HUES64 (cell line): ENCODE measurements around the gene PBX3.
A peak's percentile ranks its signal among the peaks of the same experiment; 100 is the strongest.

Experiments used
- H3K27ac ChIP-seq: 2 replicates; pipeline ENCODE4 v1.7.0; 2013; ENCODE audit warnings: low read depth, low read length, inconsistent platforms
- H3K27me3 ChIP-seq: 2 replicates; pipeline ENCODE4 v1.6.1; 2013; ENCODE audit warnings: mild to moderate bottlenecking, low read length; ENCODE audit not compliant: insufficient read depth
- H3K36me3 ChIP-seq: 2 replicates; pipeline ENCODE4 v1.6.1; 2013; ENCODE audit warnings: mild to moderate bottlenecking, low read length; ENCODE audit not compliant: insufficient read depth
- H3K4me1 ChIP-seq: 2 replicates; pipeline ENCODE4 v1.6.1; 2013; ENCODE audit warnings: mild to moderate bottlenecking, low read length, moderate library complexity; ENCODE audit not compliant: insufficient read depth
- H3K4me3 ChIP-seq: 2 replicates; pipeline ENCODE4 v1.5.1; 2013; ENCODE audit warnings: mild to moderate bottlenecking, low read length, moderate library complexity
- H3K9ac ChIP-seq: 2 replicates; pipeline ENCODE4 v1.6.1; 2013; ENCODE audit warnings: mild to moderate bottlenecking, low read depth, low read length
- H3K9me3 ChIP-seq: 2 replicates; pipeline ENCODE4 v1.6.1; 2013; ENCODE audit warnings: low read depth, low read length; ENCODE audit not compliant: insufficient read depth
- WGBS: fragments of 150-250, 120-280 bp; methylation state at CpG from one replicate; pipeline ENCODE4 v1.1.7; 2013; ENCODE audit warnings: missing lambda C conversion rate; 5-methylcytosine and 5-hydroxymethylcytosine counted together

PBX3 gene

DNA sequence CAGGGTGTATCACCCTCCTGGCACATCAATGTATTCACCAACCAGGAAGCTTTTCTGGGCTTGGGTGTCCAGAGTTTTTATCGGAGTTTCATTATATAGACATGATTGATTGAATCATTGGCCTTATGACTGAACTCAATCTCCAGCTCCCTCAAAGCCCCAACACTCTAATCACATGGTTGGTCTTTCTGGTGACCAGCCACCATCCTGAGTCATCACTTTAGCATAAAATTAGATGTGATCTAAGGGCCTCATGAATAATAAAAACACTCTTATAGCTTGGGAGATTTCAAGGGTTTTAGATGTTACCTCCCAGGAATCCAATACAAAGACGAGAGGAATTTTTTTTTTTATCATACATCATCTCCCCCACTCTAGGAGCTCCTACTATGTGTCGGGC, 7.7 kb upstream of the PBX3 start:
- no peak overlapping the region for H3K4me3 ChIP-seq
- no peak overlapping the region for H3K9ac ChIP-seq
- no peaks in the 10 kb centered on the region for H3K36me3 ChIP-seq
- H3K27ac ChIP-seq, result no peak overlapping the region
- WGBS, result 99% methylated on average over 3 of the region's 3 CpGs
- H3K4me1 ChIP-seq, result no peaks in the 10 kb centered on the region
- H3K27me3 ChIP-seq, result peaks cover 2% of the 10 kb centered on the region; the same call in 1 of the 2 replicates
- no peaks in the 10 kb centered on the region for H3K9me3 ChIP-seq

DNA sequence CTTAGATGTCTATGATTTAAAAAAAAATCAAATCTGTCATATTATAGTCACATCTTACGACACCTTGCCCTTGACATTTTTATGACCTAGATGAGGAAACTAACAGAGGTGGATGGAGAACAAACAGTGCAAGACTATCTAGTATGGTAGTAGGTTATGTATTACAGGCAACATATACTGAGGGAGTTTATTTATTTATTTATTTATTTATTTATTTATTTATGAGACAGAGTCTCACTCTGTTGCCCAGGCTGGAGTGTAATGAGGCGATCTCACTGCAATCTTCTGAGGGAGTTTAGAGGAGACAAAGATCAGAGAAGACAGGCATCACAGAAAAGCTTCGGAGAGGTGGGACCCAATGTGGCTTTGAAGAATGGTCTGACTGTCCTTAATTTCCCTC, 4.5 kb upstream of the PBX3 start:
- Histone ChIP-seq H3K4me3 (no peak overlapping the region), H3K9me3 (no peaks in the 10 kb centered on the region), H3K27me3 (peaks cover 8% of the 10 kb centered on the region; the same call in 1 of the 2 replicates), H3K36me3 (no peaks in the 10 kb centered on the region), H3K4me1 (peaks cover 6% of the 10 kb centered on the region), H3K9ac (no peak overlapping the region), H3K27ac (no peak overlapping the region)
- WGBS, result 94% methylated on average over 3 of the region's 3 CpGs

DNA sequence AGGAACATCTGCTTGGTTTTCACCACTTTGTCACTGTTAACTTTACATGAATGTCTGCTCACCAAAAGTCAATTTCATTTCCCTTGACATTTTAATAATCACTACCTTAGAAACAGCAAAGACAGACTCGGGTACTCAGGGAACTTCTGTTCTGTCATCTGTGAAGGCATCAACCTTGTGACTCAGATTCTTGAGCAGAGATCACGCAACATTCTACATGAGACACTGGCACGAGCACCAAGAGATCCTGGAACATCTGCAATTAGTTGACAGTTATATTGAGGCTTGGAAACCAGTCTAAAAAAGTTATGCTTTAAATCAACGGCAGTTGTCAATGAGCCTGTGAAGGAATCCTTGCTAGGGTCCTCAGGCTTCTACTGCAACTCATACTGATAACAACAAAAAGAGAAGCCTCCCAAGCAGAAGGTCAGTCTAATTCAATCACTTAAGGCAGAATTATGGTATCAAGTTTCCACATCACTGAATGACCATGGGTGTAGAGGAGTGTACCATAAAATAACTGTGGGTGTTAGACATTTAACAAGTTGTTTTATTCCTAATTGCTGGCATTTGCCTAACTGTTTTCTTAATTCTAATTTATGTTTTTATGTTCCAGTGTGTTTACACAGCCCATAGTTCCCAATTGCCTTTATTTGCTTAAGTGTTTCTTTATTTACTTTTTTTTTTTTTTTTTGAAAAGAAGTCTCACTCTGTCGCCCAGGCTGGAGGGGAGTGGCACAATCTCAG, 3.3 kb upstream of the PBX3 start:
- 92% methylated on average over 5 of the region's 5 CpGs for WGBS
- H3K4me3 ChIP-seq, result no peak overlapping the region
- no peaks in the 10 kb centered on the region for H3K9me3 ChIP-seq
- 0 out of 2 replicates have a peak, but pooled peaks cover under 1% of the 10 kb centered on the region for H3K36me3 ChIP-seq
- H3K9ac ChIP-seq, result no peak overlapping the region
- peaks cover 6% of the 10 kb centered on the region for H3K4me1 ChIP-seq
- H3K27ac ChIP-seq, result no peak overlapping the region
- peaks cover 8% of the 10 kb centered on the region; the same call in 1 of the 2 replicates for H3K27me3 ChIP-seq

DNA sequence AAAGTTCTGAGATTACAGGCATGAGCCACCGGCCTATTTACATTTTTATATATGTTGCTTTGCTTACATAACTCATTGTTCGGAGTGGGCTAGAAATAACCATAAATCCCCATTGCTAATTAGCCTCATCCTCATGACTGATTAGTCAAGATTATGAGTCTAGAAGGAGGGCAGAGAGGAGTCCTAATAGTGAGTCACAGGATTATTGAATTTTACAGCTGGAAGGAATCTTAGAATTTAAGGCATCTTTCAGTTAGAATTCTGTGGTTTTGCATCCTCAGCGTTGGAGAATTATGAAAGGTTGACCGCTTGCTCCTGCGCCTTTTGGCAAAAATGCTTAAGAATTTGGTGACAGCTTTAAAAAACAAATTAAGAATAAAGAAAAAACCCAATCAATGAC, 2.6 kb upstream of the PBX3 start:
- 98% methylated on average over 3 of the region's 5 CpGs for WGBS
- Histone ChIP-seq H3K4me1 (peaks cover 14% of the 10 kb centered on the region), H3K36me3 (peaks cover 7% of the 10 kb centered on the region; the same call in 1 of the 2 replicates), H3K4me3 (no peak overlapping the region), H3K27ac (no peak overlapping the region), H3K9ac (no peak overlapping the region), H3K27me3 (peaks cover 8% of the 10 kb centered on the region; the same call in 1 of the 2 replicates), H3K9me3 (no peaks in the 10 kb centered on the region)

DNA sequence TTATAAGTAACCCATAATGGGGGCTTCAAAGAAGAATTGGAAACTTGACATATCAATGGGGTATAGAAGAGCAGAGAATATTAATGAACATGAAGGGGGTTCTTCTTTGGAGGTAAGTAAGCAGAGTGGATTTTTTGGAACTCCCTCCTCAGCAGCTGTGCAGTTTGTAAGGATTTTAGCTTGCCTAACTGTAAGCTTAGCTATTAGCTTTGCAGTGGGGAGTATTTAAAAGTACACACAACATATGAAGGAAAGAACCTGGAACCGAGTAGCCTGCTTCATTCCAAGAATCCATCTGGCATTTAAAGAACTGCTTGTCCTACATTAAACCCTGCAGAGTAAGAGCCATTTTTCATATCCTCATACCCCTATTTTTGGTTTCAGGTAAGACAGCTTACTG, 2.2 kb upstream of the PBX3 start:
- Histone ChIP-seq H3K4me3 (no peak overlapping the region), H3K36me3 (peaks cover 9% of the 10 kb centered on the region; the same call in 1 of the 2 replicates), H3K9ac (no peak overlapping the region), H3K4me1 (peaks cover 18% of the 10 kb centered on the region), H3K27me3 (peaks cover 8% of the 10 kb centered on the region; the same call in 1 of the 2 replicates), H3K9me3 (no peaks in the 10 kb centered on the region), H3K27ac (no peak overlapping the region)
- 86% methylated on average over 1 of the region's 1 CpG for WGBS

DNA sequence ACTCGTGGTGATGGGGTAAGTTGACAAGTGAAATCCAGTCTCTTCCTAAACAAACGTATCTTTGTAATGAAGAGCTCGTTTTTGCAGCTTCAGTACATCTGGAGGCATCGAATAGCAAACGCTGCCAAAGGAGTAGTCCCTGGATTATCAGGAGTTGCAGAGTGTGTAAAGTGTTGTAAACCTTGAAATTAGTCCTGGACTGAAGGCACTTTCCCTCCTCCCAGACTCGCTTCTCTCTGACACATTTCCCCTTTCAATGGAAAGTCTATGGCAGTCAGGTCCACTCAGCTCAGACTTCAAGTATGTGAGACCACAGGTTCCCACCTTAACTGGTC, 1.5 kb upstream of the PBX3 start:
- no peak overlapping the region for H3K9ac ChIP-seq
- peak overlapping the region; percentile 34 for H3K4me3 ChIP-seq
- no peak overlapping the region for H3K27ac ChIP-seq
- peaks cover 8% of the 10 kb centered on the region; the same call in 1 of the 2 replicates for H3K27me3 ChIP-seq
- WGBS, result 54% methylated on average over 6 of the region's 6 CpGs
- peaks cover 9% of the 10 kb centered on the region; the same call in 1 of the 2 replicates for H3K36me3 ChIP-seq
- peaks cover 24% of the 10 kb centered on the region for H3K4me1 ChIP-seq
- H3K9me3 ChIP-seq, result no peaks in the 10 kb centered on the region

DNA sequence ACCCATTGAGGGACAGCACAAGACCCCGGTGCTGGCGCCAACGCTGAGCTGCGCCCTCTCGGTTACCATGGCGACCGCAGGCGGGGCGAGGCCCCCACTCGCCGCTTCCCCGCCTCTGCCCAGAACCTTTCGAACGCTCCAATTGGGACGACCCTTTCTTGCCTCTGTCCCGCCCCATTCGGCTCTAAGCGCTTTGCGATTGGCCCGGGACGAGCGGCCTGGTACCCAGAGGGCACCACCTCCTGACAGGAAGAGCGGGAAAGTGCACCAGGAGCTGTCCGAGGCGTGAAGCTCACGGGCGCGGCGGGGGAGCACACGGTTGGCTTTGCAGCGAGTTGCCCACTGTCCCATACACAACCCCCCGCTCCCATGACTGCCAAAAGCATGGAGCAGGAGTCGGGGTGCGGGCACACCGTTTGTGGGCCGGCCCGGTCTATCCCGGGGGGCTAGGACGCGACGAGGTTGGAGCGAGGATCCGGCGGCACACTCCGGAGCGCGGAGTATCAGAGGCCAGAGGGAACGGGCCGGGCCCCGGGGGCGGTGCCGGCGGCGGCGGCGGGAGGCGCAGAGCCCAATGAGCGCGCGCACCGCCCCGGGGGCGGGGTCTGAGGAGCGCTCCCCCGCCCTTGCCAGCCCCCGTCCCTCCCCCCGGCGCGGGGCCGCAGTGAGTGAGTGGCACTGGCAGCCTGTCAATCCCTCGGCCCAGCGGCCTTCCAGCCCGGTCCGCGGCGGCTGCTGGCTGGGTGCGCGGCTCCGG, 978 bp upstream of the PBX3 start:
- whole genome bisulfite sequencing, result under 1% methylated on average over 79 of the region's 79 CpGs
- peak overlapping the region; percentile 66 for H3K9ac ChIP-seq

DNA sequence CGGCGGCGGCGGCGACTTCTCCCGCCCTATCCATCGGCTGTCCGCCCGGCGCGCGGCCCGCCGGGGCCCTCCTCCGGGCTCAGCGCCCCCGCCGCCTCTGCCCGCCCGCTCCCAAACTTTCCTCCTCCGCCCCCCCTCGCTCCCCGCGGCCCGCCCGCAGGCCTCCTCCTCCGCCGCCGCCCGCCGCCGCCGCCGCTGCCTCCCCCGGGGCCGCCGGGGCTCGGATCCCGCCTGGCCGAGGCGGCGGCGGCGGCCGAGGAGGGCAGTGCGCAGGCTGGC, 460 bp upstream of the PBX3 start:
- under 1% methylated on average over 46 of the region's 46 CpGs for WGBS
- peaks cover 16% of the 10 kb centered on the region for H3K36me3 ChIP-seq
- H3K9me3 ChIP-seq, result no peaks in the 10 kb centered on the region
- H3K27ac ChIP-seq, result no peak overlapping the region; the same call in 1 of the 2 replicates
- H3K27me3 ChIP-seq, result peaks cover 8% of the 10 kb centered on the region; the same call in 1 of the 2 replicates
- peaks cover 35% of the 10 kb centered on the region for H3K4me1 ChIP-seq
- H3K9ac ChIP-seq, result no peak overlapping the region
- H3K4me3 ChIP-seq, result peak overlapping the region; percentile 91; the same call in 1 of the 2 replicates

More for the DNA sequence above, 978 bp upstream of the PBX3 start:
- Histone ChIP-seq H3K4me3 (peak overlapping the region; percentile 91), H3K27ac (peak overlapping the region; percentile 95), H3K9me3 (no peaks in the 10 kb centered on the region), H3K4me1 (peaks cover 30% of the 10 kb centered on the region), H3K27me3 (peaks cover 8% of the 10 kb centered on the region; the same call in 1 of the 2 replicates), H3K36me3 (peaks cover 11% of the 10 kb centered on the region)

DNA sequence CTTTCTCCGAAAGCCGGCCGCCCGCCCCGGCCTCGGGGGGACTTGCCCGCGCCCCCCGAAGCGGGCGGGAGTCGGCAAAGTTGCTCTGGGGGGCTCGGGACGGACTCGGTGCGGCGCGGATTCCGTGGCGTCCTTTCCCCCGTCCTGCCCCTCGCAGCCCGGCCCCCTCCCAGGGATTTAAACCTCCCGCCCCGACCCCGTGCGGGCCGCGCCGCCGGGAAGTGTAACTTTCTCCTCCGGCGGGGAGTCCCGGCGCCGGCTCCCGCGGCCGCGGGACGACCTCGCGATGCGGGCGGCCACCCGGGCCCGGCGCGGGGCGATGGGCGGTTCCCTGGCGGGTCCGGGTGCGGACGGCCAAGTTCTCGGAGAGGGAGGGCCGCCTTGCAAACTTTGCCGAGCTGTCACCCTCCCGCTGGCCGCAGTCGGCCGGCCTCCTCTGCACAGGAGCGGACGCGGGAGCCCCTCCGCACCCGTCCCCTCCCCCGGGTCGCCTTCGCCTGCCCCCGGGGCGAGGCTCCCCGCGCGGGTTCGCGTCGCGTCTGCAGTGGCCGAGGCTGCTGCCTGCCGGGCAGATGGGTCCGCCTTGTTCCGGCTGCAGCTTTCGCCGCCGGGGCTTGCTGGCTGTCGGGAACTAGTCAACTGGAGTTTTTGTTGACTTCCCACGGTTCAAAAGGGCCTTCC, 732 bp downstream of the PBX3 start:
- H3K27me3 ChIP-seq, result peaks cover 8% of the 10 kb centered on the region; the same call in 1 of the 2 replicates
- H3K9me3 ChIP-seq, result no peaks in the 10 kb centered on the region
- H3K9ac ChIP-seq, result peak overlapping the region; percentile 75
- WGBS, result under 1% methylated on average over 88 of the region's 88 CpGs
- H3K4me3 ChIP-seq, result peak overlapping the region; percentile 91
- peaks cover 47% of the 10 kb centered on the region for H3K4me1 ChIP-seq
- H3K36me3 ChIP-seq, result peaks cover 17% of the 10 kb centered on the region
- peak overlapping the region; percentile 74; the same call in 1 of the 2 replicates for H3K27ac ChIP-seq

DNA sequence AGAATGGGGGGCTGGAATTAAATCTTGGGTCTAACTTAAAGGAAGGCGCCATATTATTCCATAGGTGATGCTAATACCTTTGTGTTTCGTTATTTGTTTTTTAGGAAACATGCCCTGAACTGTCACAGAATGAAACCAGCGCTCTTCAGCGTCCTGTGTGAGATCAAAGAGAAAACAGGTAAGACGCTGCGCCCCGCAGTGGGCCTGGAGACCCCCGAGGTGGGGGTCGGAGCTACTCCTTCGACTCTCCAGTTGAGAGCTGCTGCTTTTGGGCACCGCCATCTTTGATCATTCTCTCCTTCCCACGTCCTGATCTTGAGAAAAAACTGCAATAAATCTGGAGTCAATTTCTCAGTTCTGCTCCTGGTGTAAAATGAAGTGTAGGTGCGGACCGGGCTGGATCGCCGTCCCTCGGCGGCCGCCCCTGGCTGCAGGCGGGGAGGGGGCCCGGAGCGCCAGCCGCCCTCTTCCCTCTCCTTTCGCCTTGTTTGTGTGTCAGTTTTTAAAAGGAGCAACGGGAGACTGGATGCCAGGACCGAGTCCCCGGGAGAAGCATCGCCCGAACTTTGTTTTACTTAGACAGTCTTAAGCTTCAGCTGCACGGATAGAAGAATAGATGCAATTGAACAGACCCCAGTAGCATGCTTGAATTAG, 1.4 kb downstream of the PBX3 start:
- Histone ChIP-seq H3K27me3 (peaks cover 6% of the 10 kb centered on the region; the same call in 1 of the 2 replicates), H3K36me3 (peaks cover 17% of the 10 kb centered on the region), H3K4me1 (peaks cover 53% of the 10 kb centered on the region), H3K27ac (peak overlapping the region; percentile 45; the same call in 1 of the 2 replicates), H3K9ac (peak overlapping the region; percentile 75; the same call in 1 of the 2 replicates), H3K4me3 (peak overlapping the region; percentile 91), H3K9me3 (no peaks in the 10 kb centered on the region)
- WGBS, result under 1% methylated on average over 30 of the region's 30 CpGs
